Ecto neural progenitor cell (in vitro differentiated cells): ENCODE results near the gene CDK7.

Experiments
- DNase-seq: peaks from one replicate; pipeline ENCODE4 v3.0.0-alpha.2; 2018; ENCODE audit warnings: low spot score

CDK7 gene

DNA sequence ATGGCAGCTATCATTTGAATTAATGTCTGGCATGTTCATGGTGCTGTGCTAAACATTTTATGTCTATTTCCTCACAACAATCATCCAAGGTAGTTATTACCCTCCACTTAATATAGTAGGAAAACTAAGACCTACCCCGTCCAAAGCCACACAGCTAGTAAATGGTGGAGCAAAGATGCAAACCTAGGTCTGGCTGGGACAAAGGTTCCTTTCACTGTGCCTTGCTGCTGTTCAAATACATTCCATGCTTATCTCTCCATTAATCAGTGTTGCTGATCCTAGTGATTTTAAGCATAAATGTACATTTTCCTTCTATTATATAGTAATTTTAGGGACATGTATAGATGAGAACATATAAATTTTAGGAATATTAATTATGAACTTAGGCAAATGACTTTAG lies 59.2 kb downstream of the CDK7 start:
- DNase-seq: no peak

DNA sequence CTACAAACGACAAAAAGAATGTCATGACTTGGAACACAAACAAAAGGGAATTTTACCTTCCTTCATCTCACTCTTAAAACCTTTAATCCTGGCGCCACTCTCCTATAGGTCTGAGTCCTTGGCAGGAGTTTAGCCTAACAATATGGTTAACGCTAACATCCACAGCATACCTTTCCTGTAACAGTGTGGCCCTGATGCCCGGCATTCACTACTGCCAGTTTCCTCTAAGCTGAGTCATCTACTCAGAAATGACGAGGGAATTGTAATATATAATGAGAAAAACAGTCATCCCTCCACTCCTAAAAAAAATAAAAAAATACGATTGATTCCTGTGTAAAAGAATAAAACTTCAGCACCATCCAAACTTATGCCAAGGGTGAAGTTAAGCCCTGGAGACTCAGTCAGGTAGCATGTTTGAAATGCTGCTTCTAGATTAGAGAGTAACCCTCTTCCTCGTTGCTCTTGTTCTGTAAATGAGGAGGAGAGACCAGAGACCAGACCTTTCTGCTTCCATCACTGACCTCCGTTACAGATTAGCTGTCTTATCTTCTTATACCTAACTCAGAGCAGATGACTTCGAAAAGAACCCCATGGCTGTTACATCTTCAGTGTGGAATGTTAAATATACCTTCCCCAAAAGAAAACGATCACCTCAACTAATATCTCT lies 60.5 kb downstream of the CDK7 start:
- no peak for DNase-seq

DNA sequence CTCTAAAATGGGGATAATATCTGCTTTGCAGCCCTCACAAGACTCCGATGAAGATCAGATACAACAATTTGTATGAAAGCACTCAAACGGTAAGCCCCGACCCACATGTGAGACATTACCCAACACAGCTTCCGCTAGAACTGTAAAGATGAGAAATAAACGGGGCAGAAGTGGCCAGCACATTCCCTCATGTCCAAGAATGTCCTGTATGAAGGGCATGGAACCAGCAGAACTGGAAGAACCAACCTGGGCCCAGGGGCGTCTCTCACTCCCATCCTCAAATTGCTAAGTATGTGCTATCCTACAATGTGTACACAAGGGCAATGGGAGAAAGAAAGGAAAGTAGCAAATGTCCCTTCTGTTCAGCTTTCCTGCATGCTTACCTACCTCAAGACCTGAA lies 64.9 kb downstream of the CDK7 start:
- DNase-seq: no peak

DNA sequence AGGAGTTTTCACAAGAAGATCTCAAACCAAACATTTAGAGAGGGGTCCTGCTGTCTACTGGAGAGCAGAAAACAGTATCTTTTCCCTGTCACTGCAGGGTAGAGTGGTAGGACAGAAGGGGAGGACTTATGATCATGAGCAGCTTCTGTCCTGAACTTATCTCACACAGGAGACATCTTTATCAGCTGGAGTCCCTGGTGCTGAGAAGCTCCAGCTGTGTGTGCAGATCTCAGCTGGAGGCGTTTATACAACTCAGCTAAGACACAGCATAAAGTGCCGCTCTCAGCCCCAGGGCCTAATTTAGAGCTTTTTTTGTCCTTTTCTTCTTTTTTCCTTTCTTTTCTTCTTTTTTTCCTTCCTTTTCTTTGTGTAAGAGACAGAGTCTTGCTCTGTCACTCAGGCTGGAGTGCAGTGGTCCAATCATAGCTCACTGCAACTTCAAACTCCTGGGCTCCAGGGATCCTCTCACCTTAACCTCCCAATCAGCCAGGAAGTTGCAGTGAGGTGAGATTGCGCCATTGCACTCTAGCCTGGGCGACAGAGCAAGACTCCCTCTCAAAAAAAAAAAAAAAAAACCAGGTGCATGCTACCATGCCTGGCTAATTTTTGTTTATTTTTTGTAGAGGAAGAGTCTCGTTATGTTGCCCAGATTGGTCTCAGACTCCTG lies 66.0 kb downstream of the CDK7 start:
- DNase-seq: no peak

DNA sequence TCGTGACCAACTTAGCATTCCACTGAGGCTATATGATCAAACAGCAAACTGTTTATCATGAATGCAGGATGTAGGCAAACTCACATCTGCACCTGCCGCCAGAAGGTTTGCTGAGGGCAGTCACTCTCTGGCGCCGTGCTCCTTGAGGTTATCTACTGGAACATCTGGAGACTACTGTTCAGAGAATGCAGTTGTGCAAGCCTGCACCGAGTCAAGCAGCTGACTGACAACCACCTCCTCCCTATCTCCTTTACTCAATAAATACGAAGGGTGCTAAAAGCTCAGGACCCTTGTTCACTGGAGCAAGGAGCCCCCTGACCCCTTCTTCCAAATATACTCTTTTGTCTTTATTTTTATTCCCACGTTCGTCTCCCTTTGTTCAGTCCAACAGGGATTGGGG lies 70.8 kb downstream of the CDK7 start:
- no peak for DNase-seq

DNA sequence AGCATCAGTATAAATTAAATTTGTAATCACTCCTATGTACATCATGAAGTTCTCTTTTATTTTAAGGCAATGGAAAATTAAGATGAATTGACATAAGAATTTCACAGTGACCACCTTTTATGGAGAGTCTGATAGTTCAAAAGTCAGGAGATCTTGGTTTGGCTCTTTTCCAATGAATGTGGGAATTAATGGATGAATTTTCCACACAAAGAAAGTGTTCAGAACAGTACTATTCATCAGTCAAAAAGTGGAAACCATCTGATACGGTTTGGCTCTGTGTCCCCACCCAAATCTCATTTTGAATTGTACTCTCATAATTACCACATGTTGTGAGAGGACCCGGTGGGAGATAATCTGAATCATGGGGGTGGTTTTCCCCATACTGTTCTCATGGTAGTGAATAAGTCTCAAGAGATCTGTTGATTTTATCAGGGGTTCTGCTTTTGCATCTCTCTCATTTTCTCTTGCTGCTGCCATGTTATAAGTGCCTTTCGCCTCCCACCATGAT lies 73.4 kb downstream of the CDK7 start:
- no peak for DNase-seq

DNA sequence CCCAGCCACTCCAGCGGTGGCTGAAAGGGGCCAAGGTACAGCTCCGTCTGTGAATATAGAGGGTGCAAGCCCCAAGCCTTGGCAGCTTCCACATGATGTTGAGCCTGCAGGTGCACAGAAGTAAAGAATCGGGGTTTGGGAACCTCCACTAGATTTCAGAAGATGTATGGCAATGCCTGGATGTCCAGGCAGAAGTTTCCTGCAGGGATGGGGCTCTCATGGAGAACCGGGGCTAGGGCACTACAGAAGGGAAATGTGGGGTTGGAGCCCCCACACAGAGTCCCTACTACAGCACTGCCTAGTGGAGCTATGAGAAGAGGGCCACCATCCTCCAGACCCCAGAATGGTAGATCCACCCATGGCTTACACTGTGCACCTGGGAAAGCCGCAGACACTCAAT lies 74.7 kb downstream of the CDK7 start:
- DNase-seq: no peak

DNA sequence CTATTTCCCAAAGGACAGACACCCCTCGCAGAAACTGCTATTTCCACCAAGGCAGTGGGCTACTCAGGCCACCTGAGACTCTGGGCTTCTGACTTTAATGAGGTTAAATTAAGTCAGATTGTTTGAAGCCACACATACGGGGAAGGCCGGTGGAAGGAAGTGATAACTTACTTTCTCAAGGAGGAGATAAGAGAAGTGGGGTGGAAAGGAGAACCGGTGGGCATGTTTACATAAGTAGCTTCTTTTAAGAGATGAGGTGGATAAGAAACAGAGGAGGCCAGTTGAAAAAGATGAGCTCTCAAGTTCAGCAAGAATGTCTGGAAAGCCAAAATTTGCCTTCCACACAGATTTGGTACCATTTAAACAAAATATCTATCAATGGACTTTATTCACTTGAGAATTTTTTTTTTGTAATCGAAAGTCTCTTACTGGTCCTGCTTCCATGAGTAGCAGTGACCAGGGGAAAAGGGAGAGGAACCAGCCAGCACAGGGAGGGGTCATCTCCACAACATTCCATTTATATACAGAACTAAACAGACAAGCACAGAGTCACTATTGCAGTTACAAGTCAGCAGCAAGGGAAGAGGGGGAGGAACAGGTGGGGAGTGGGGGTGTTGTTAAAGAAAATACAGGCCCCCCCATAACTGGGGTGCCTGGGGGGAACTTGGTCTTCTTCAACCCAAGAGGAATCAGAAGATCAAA lies 77.9 kb downstream of the CDK7 start:
- no peak for DNase-seq

DNA sequence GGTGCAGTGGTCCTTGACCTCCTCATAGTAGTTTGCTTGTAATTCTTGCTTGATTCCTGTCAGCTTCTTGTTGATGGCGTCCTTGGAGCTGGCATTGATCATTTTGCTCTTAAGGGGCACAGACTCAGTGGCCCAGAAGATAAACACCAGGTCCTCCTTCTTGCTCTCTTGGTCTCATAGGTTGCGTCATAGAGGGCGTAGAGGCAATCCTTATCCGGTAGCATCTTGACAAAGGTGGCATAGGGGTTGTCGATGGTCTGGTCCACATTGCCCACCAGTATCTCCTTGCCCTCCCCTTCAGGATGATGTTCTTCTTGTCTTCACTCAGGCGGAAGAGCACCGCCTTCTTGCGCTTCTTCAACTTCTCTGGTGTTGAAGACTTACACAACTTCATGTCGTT lies 78.7 kb downstream of the CDK7 start:
- no peak for DNase-seq

DNA sequence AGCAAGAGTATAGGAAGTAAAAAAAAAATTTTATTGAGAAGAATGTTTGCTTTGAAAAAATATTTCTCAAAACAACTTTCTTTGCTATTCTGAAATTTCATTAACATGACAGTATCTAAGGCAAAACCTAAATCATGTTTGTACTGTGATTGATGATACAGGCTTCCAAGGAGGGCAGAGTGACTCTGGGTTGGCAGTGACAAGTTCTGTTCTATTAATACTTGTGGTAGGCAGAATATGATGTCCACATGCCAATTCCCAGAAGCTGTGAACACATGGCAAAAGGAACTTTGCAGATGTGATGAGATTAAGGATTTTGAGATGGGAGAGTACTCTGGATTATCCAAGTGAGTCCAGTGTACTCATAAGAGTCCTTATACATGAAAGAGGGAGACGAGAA lies 81.3 kb downstream of the CDK7 start:
- no peak for DNase-seq

DNA sequence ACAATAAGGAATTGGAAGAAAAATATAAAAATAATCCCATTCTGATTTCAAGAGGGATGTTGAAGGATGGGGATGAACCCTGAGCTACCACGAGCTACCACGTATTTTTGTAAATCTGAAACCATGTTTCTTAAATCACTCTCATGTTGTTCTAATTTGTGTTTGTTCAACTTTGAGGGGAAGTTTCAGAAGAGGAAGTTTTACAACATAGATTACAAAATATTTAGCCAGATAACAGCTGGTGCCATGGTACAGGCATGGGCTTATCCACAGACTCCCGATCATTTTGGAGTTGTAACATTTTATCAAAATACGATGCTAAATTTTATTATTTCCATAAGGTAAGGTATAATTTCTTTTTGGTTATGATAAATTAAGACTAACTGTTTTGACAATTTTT lies 82.7 kb downstream of the CDK7 start:
- DNase-seq: no peak

DNA sequence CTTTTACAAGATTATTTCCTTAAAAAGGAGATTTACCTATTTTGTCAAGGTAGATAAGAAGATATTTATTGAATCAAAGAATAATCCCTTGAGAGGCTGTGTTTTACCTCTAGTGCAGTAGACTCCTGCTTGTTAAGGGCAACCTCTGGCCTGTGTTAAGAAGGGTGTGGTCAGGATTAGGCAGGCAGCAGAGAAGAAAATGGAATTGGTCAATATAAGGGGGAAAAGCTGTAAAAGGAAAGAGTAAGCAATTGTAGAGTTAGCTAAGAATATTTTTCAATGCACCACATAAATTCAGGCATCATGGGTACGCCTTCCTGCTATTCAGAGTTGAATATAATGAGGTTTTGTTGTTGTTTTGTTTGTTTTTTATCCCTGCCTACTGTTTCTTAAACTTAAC lies 91.7 kb downstream of the CDK7 start:
- DNase-seq: no peak
